IMR-90 (cell line): ENCODE data around the gene LHX1.

Source experiments
- BHLHE40 ChIP-seq: fragments of 150-350 bp; IDR thresholded peaks from 2 replicates; pipeline ENCODE4 v1.6.1; 2016; ENCODE audit warnings: mild to moderate bottlenecking, low read depth, low read length
- CEBPB ChIP-seq: IDR thresholded peaks from 2 replicates; pipeline ENCODE4 v1.6.1; 2012; ENCODE audit warnings: low read depth, low read length, improper control_type of control experiment
- CHD1 ChIP-seq: IDR thresholded peaks from 2 replicates; pipeline ENCODE4 v1.6.1; 2012; ENCODE audit warnings: low read depth, low read length, improper control_type of control experiment
- CTCF ChIP-seq: conservative IDR thresholded peaks from 2 replicates; pipeline ENCODE4 v1.5.1; 2012; ENCODE audit warnings: mild to moderate bottlenecking, low read depth, low read length, improper control_type of control experiment
- ELK1 ChIP-seq: fragments of 150-350 bp; IDR thresholded peaks from 2 replicates; pipeline ENCODE4 v1.6.1; 2016; ENCODE audit warnings: low read depth, mild to moderate bottlenecking, low read length, moderate library complexity, borderline replicate concordance
- FOS ChIP-seq: fragments of 150-350 bp; IDR thresholded peaks from 2 replicates; pipeline ENCODE4 v1.6.1; 2016; ENCODE audit warnings: low read depth, low read length
- MAFK ChIP-seq: IDR thresholded peaks from 2 replicates; pipeline ENCODE4 v1.6.1; 2012; ENCODE audit warnings: low read depth, low read length, improper control_type of control experiment
- MXI1 ChIP-seq: IDR thresholded peaks from 2 replicates; pipeline ENCODE4 v1.6.1; 2012; ENCODE audit warnings: low read depth, mild to moderate bottlenecking, low read length, moderate library complexity, borderline replicate concordance
- POLR2A ChIP-seq: IDR thresholded peaks from 2 replicates; pipeline ENCODE4 v1.6.1; 2012; ENCODE audit warnings: mild to moderate bottlenecking, low read depth, low read length
- RAD21 ChIP-seq: IDR thresholded peaks from 2 replicates; pipeline ENCODE4 v1.6.1; 2012; ENCODE audit warnings: low read length, improper control_type of control experiment
- RCOR1 ChIP-seq: IDR thresholded peaks from 2 replicates; pipeline ENCODE4 v1.6.1; 2012; ENCODE audit warnings: mild to moderate bottlenecking, low read length, improper control_type of control experiment; ENCODE audit not compliant: insufficient replicate concordance
- RFX5 ChIP-seq: IDR thresholded peaks from 2 replicates; pipeline ENCODE4 v1.8.0; 2012; ENCODE audit warnings: low read depth, mild to moderate bottlenecking, low read length, moderate library complexity
- SMC3 ChIP-seq: fragments of 150-350 bp; IDR thresholded peaks from 2 replicates; pipeline ENCODE4 v1.6.1; 2016; ENCODE audit warnings: low read depth, mild to moderate bottlenecking, antibody characterized with exemption, low read length, moderate library complexity
- USF2 ChIP-seq: fragments of 150-350 bp; IDR thresholded peaks from 2 replicates; pipeline ENCODE4 v1.6.1; 2017; ENCODE audit warnings: mild to moderate bottlenecking, antibody characterized with exemption, low read length, low read depth

GRCh38 chr17:36944553-36944952 lies 7.3 kb downstream of the LHX1 start:
- TF ChIP-seq POLR2A (no peak), CEBPB (no peak), RCOR1 (no peak), CTCF (no peak), MXI1 (no peak), CHD1 (no peak), SMC3 (no peak), BHLHE40 (no peak), MAFK (no peak), ELK1 (no peak), RFX5 (no peak), RAD21 (no peak), FOS (no peak), USF2 (no peak)
